ENCODE results near the gene LRRFIP1.

DNA sequence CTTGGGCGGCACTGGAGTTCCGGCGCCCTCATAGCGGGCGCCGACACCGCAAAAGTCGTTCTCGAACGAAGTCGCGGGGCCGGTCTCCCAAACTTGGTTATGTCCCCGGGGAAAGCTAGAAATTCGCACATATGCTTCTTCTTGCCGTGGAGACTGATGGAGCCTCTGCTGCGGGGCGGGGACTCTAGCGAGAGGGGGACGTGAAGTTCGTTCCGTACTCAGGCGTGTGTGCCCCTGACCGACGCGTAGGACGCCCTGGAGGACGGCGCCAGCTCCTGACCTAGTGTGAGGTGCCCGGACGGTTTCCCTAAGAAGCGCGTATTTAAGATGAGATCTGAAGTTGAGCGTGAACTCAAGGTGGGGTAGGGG lies 171.7 kb downstream of the LRRFIP1 start:
- TF ChIP-seq JUN (IDR thresholded peaks at IDR 0.05), result no peak
- no peak for TF ChIP-seq CEBPB (IDR thresholded peaks at IDR 0.05)
- TF ChIP-seq, protein P1, sequence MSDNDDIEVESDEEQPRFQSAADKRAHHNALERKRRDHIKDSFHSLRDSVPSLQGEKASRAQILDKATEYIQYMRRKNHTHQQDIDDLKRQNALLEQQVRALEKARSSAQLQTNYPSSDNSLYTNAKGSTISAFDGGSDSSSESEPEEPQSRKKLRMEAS (IDR thresholded peaks at IDR 0.05), result no peak
- no peak for TF ChIP-seq RARB (CRISPR knock-in tag; IDR thresholded peaks at IDR 0.05)
- TF ChIP-seq, protein P2, sequence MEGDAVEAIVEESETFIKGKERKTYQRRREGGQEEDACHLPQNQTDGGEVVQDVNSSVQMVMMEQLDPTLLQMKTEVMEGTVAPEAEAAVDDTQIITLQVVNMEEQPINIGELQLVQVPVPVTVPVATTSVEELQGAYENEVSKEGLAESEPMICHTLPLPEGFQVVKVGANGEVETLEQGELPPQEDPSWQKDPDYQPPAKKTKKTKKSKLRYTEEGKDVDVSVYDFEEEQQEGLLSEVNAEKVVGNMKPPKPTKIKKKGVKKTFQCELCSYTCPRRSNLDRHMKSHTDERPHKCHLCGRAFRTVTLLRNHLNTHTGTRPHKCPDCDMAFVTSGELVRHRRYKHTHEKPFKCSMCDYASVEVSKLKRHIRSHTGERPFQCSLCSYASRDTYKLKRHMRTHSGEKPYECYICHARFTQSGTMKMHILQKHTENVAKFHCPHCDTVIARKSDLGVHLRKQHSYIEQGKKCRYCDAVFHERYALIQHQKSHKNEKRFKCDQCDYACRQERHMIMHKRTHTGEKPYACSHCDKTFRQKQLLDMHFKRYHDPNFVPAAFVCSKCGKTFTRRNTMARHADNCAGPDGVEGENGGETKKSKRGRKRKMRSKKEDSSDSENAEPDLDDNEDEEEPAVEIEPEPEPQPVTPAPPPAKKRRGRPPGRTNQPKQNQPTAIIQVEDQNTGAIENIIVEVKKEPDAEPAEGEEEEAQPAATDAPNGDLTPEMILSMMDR (IDR thresholded peaks at IDR 0.05), result no peak
- TF ChIP-seq POLR2A (IDR thresholded peaks at IDR 0.05; ENCODE audit: low read length), result no peak
- no peak for TF ChIP-seq ZNF302 (CRISPR knock-in tag; IDR thresholded peaks at IDR 0.05)
- TF ChIP-seq EP300 (IDR thresholded peaks at IDR 0.05), result no peak
- no peak for TF ChIP-seq RNF2 (IDR thresholded peaks at IDR 0.05; ENCODE audit: borderline replicate concordance, low read depth)
- no peak for TF ChIP-seq POLR2AphosphoS2 (conservative IDR thresholded peaks at IDR 0.05; ENCODE audit: low read length)
- no peak for TF ChIP-seq FOSL2 (IDR thresholded peaks at IDR 0.05)
- no peak for TF ChIP-seq FOSL2 (CRISPR knock-in tag; IDR thresholded peaks at IDR 0.05)
- no peak for TF ChIP-seq CHD2 (IDR thresholded peaks at IDR 0.05; ENCODE audit: low read length, partially characterized antibody)

Data from A549 (cell line).